HFF-Myc (cell line): ENCODE measurements around the gene ENTPD7.

Source experiments
- DNase-seq: peaks from one replicate; pipeline ENCODE4 v3.0.0-alpha.2; 2011; ENCODE audit warnings: low read depth; ENCODE audit errors: extremely low read depth
- H3K4me3 ChIP-seq: replicated peaks from 2 replicates; pipeline ENCODE4 v1.5.1; 2011; ENCODE audit warnings: low read depth, mild to moderate bottlenecking, control low read depth, low read length
- CTCF ChIP-seq: IDR thresholded peaks from 2 replicates; pipeline ENCODE4 v1.5.1; 2012; ENCODE audit warnings: mild to moderate bottlenecking, low read depth, low read length, control low read depth; ENCODE audit errors: missing control alignments

The ENTPD7 gene

GRCh38 chr10:99647601-99648151 lies 11.6 kb upstream of the ENTPD7 start:
- no peak for DNase-seq
- no peak for TF ChIP-seq CTCF
- H3K4me3 ChIP-seq, result no peak overlapping the region

GRCh38 chr10:99648717-99649116 lies 10.6 kb upstream of the ENTPD7 start:
- no peak overlapping the region for H3K4me3 ChIP-seq
- no peak for TF ChIP-seq CTCF
- DNase-seq, result no peak

- DNase-seq, result no peak
- no peak for TF ChIP-seq CTCF
- H3K4me3 ChIP-seq, result no peak overlapping the region
Observed at GRCh38 chr10:99652800-99653390, 6.4 kb upstream of the ENTPD7 start.

GRCh38 chr10:99654390-99655175 lies 4.7 kb upstream of the ENTPD7 start:
- no peak for TF ChIP-seq CTCF
- no peak for DNase-seq
- no peak overlapping the region for H3K4me3 ChIP-seq

- no peak for DNase-seq
- no peak for TF ChIP-seq CTCF
- H3K4me3 ChIP-seq, result no peak overlapping the region
Observed at GRCh38 chr10:99656199-99657064, 2.9 kb upstream of the ENTPD7 start.

- no peak for DNase-seq
- H3K4me3 ChIP-seq, result peak overlapping the region; percentile 53
- no peak for TF ChIP-seq CTCF
Observed at GRCh38 chr10:99658622-99659030, 683 bp upstream of the ENTPD7 start.
